B cell (primary cell): ENCODE results near the gene ECT2L.

ENCODE experiments used
- CTCF ChIP-seq: fragments of 200-600 bp; IDR thresholded peaks from one replicate; pipeline ENCODE4 v1.8.0; 2022; ENCODE audit warnings: antibody characterized with exemption, mild to moderate bottlenecking
- EZH2 ChIP-seq: IDR thresholded peaks from 2 replicates; pipeline ENCODE4 v1.6.1; 2012; ENCODE audit warnings: borderline replicate concordance, low read depth, mild to moderate bottlenecking, moderate library complexity, low read length; ENCODE audit not compliant: insufficient read depth, poor library complexity, severe bottlenecking

- TF ChIP-seq CTCF (no peak), EZH2 (no peak)
Measured at GRCh38 chr6:138931660-138932059, 135.8 kb downstream of the ECT2L start.
